ENCODE results near the gene AKT2.

- TF ChIP-seq CTCF (IDR thresholded peaks at IDR 0.05; ENCODE audit: low read length) (no peak), EZH2 (optimal IDR thresholded peaks at IDR 0.05; ENCODE audit: low read depth, low read length) (no peak)
These were observed 37.3 kb downstream of the AKT2 start for GRCh38 chr19:40247735-40248262.

Measured in MM.1S (cell line).